Measurements from ENCODE around the gene SPATA9.
"Not testable (repeated sequence)": the region's sequence is repeated elsewhere in the genome, so short reads cannot be mapped to it uniquely, and the experiment has no call there.

SPATA9 gene

GRCh38 chr5:95709967-95710650, 27.3 kb upstream of the SPATA9 start:
- Mint-ChIP-seq H3K4me1 (ENCODE audit: low read depth) (peaks cover 7% of the 10 kb centered on the region), H3K27me3 (no peaks in the 10 kb centered on the region), H3K36me3 (ENCODE audit: low read depth) (no peaks in the 10 kb centered on the region), H3K27ac (no peak overlapping the region), H3K9me3 (no peaks in the 10 kb centered on the region), H3K4me3 (no peak overlapping the region)
- intact Hi-C loops (cut with micrococcal nuclease), result no loop called here

- Mint-ChIP-seq H3K4me1 (ENCODE audit: low read depth) (peaks cover under 1% of the 10 kb centered on the region), H3K4me3 (no peak overlapping the region), H3K9me3 (no peaks in the 10 kb centered on the region), H3K27ac (no peak overlapping the region), H3K27me3 (no peaks in the 10 kb centered on the region), H3K36me3 (ENCODE audit: low read depth) (no peaks in the 10 kb centered on the region)
- intact Hi-C loops (cut with micrococcal nuclease), result no loop called here
Observed at GRCh38 chr5:95708876-95709275, 26.1 kb upstream of the SPATA9 start.

DNA sequence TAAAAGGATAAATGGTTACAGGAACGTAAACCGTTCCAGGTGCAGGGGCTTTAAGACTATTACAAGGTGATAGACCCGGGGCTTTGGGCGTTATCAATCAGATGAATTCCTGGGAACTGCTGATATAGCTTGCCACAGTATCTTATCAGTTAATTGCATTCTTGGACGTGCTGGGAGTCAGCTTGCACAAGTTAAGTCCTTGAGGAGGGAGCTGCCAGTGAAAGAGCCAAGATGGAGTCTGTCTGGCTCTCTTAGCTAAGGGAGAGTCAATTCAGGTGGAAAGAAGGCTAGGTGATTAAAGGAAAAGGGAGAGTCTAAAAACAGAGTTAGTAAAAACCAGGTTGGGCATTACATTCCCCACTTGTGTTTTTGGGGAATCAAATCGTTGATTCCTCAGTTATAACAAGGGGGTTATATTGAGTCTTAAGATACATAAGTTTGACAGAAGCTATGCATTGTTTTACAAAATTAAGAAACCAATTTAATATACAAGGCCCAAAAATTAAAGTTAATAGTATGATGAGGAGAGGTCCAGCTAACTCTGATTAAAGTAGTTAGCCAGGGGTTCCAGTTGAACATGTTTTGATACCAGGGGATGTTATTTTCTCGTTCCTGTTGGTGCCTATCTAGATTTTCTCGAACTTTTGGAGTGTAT, 24.9 kb upstream of the SPATA9 start:
- H3K27ac Mint-ChIP-seq; H3K36me3 Mint-ChIP-seq (ENCODE audit: low read depth); H3K27me3 Mint-ChIP-seq; H3K4me3 Mint-ChIP-seq; H3K4me1 Mint-ChIP-seq (ENCODE audit: low read depth); intact Hi-C loops (cut with micrococcal nuclease); H3K9me3 Mint-ChIP-seq: not testable (repeated sequence)

DNA sequence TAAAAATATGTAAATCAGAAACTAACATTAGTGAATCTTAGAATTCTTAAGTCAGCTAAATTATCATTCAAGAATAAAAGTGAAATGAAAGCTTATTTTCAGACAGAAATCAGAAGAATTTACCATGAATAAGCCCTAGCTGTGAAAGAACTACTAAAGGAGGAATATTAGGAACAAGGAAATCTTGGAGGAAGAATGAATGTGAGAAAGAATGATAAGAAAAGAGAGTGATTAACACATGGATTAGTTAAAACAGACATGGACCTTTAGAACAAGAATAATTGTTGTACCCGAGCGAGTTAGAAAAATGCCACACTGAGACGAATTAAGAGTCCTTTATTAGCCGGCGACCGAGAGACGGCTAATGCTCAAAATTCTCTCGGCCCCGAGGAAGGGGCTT, 24.3 kb upstream of the SPATA9 start:
- Mint-ChIP-seq H3K27me3 (no peaks in the 10 kb centered on the region), H3K27ac (no peak overlapping the region), H3K36me3 (ENCODE audit: low read depth) (no peaks in the 10 kb centered on the region), H3K4me3 (no peak overlapping the region), H3K4me1 (ENCODE audit: low read depth) (no peaks in the 10 kb centered on the region), H3K9me3 (no peaks in the 10 kb centered on the region)
- intact Hi-C loops (cut with micrococcal nuclease), result no loop called here

DNA sequence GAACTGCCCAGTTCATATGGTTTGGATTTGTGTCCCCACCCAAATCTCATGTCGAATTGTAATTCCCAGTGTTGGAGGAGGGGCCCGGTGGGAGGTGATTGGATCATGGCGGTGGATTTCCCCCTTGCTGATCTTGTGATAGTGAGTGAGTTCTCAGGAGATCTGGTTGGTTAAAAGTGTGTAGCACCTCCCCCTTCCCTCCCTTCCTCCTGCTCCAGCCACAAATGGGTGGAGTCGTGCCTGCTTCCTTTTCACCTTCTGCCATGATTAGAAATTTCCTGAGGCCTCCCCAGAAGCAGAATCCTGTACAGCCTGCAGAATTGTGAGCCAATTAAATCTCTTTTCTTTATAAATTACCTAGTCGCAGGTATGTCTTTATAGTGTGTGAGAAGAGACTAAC, 23.4 kb upstream of the SPATA9 start:
- H3K9me3 Mint-ChIP-seq; H3K27ac Mint-ChIP-seq; H3K4me1 Mint-ChIP-seq (ENCODE audit: low read depth); intact Hi-C loops (cut with micrococcal nuclease); H3K27me3 Mint-ChIP-seq; H3K36me3 Mint-ChIP-seq (ENCODE audit: low read depth); H3K4me3 Mint-ChIP-seq: not testable (repeated sequence)

GRCh38 chr5:95704150-95704549, 21.4 kb upstream of the SPATA9 start:
- H3K36me3 Mint-ChIP-seq (ENCODE audit: low read depth), result no peaks in the 10 kb centered on the region
- H3K9me3 Mint-ChIP-seq, result no peaks in the 10 kb centered on the region
- no peak overlapping the region for H3K4me3 Mint-ChIP-seq
- intact Hi-C loops (cut with micrococcal nuclease), result no loop called here
- H3K27ac Mint-ChIP-seq, result no peak overlapping the region
- no peaks in the 10 kb centered on the region for H3K4me1 Mint-ChIP-seq (ENCODE audit: low read depth)
- no peaks in the 10 kb centered on the region for H3K27me3 Mint-ChIP-seq

GRCh38 chr5:95701074-95701473, 18.3 kb upstream of the SPATA9 start:
- intact Hi-C loops (cut with micrococcal nuclease), result no loop called here
- Mint-ChIP-seq H3K27me3 (no peaks in the 10 kb centered on the region), H3K4me1 (ENCODE audit: low read depth) (no peaks in the 10 kb centered on the region), H3K27ac (no peak overlapping the region), H3K9me3 (no peaks in the 10 kb centered on the region), H3K4me3 (no peak overlapping the region), H3K36me3 (ENCODE audit: low read depth) (no peaks in the 10 kb centered on the region)

DNA sequence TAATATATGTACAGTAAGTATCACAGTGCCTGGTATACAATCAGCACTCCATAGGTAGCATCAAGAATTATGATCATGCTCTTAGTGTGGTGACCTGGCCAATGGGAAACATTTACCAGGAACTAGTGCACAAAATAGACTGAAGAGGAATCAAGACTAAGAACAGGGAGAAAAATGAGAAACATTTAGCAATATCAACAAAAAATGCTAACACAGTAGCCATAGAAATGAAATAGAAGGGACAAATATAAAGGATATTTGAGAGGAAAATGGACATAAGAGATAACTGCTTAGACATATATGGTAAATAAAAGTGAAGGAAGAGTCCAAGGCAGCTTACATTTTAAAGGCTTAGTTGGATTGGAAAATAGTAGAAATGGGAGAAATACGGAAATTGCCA, 16.5 kb upstream of the SPATA9 start:
- no peaks in the 10 kb centered on the region for H3K36me3 Mint-ChIP-seq (ENCODE audit: low read depth)

DNA sequence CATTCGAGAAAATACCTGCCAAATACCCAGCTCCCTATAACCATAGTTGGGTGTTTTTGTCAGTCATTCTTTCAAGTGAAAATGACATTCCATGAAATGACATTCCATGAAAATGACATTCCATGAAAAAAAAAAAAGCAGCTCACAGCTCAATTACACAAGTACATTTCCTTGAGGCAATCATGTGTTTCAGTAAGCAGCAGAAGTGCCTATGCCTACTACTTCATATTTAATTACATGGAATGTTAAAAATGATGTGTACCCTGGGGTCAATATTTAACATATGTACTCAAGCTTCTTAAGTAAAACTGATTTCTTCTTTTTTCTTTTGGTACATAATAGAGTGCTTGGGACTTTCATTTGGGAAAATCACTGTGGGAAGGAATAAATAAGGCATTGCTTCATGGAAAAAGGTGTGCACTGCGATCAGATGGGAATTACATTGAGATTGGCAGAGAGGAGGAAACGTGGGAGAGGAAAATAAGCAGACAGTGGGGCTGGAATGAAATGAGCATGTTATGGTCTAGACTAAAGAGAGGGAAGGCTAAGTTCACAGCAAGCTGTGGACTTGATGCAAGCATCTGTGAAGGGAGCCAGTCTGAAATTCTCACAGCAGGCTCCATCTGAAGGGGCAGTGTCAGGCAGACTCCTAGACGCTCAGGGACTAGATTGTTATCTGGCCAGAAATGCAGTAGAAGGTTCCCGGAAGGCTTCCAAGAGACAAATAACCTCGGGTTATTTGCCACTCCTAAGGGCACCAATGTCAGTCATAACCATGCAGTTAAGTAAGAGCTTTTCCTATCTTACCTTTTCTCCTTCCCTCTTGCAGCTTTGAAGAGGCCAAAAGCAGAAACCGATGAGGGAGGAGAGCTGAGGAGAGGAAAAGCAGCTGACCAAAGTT, 15.2 kb upstream of the SPATA9 start:
- H3K27ac Mint-ChIP-seq, result no peak overlapping the region
- no peak overlapping the region for H3K4me3 Mint-ChIP-seq
- H3K27me3 Mint-ChIP-seq, result no peaks in the 10 kb centered on the region
- intact Hi-C loops (cut with micrococcal nuclease), result no loop called here
- no peaks in the 10 kb centered on the region for H3K36me3 Mint-ChIP-seq (ENCODE audit: low read depth)
- no peaks in the 10 kb centered on the region for H3K9me3 Mint-ChIP-seq
- H3K4me1 Mint-ChIP-seq (ENCODE audit: low read depth), result no peaks in the 10 kb centered on the region

More for the DNA sequence above, 16.5 kb upstream of the SPATA9 start:
- Mint-ChIP-seq H3K27ac (no peak overlapping the region), H3K27me3 (no peaks in the 10 kb centered on the region), H3K4me3 (no peak overlapping the region), H3K9me3 (no peaks in the 10 kb centered on the region), H3K4me1 (ENCODE audit: low read depth) (no peaks in the 10 kb centered on the region)
- intact Hi-C loops (cut with micrococcal nuclease), result no loop called here

DNA sequence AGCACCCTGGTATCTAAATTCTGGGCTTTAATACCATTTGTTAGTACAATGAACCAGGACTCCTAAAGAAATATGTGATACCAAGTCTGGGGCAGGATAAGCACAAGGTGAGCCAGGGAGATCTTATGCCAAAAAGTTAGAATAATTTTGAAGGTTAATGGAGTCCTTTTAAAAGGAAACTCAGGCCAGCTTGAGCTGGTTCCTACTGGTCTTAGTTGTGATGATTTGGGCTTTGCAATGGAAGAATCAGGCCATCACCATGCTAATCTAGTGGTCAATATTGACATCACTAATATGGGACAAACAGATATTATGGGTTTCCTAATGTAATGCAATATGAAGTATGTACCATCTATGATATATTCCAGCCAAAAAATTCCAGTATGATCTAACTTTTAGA, 7.5 kb upstream of the SPATA9 start:
- Mint-ChIP-seq H3K9me3 (peaks cover 5% of the 10 kb centered on the region), H3K4me3 (no peak overlapping the region), H3K36me3 (ENCODE audit: low read depth) (no peaks in the 10 kb centered on the region), H3K4me1 (ENCODE audit: low read depth) (no peaks in the 10 kb centered on the region), H3K27ac (no peak overlapping the region), H3K27me3 (no peaks in the 10 kb centered on the region)
- intact Hi-C loops (cut with micrococcal nuclease), result no loop called here

DNA sequence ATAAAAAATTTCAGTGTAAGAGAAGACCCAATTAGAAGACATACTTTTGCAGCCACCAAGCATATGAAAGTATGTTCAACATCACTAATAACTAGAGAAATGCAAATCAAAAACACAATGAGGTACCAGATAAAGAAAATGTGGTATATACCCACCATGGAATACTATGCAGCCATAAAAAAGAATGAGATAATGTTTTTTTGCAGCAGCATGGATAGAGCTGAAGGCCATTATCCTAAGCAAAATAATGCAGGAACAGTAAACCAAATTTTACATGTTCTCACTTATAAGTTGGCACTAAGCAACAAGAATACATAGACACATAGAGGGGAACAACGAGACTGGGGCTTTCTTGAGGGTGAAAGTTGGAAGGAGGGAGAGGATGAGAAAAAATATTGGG, 6.9 kb upstream of the SPATA9 start:
- Mint-ChIP-seq H3K9me3 (peaks cover 5% of the 10 kb centered on the region), H3K4me1 (ENCODE audit: low read depth) (no peaks in the 10 kb centered on the region), H3K27ac (no peak overlapping the region), H3K36me3 (ENCODE audit: low read depth) (no peaks in the 10 kb centered on the region), H3K4me3 (no peak overlapping the region), H3K27me3 (no peaks in the 10 kb centered on the region)
- intact Hi-C loops (cut with micrococcal nuclease), result no loop called here

- Mint-ChIP-seq H3K27me3 (no peaks in the 10 kb centered on the region), H3K9me3 (peaks cover 5% of the 10 kb centered on the region), H3K27ac (no peak overlapping the region), H3K4me1 (ENCODE audit: low read depth) (no peaks in the 10 kb centered on the region), H3K36me3 (ENCODE audit: low read depth) (no peaks in the 10 kb centered on the region), H3K4me3 (no peak overlapping the region)
- intact Hi-C loops (cut with micrococcal nuclease), result no loop called here
Observed at GRCh38 chr5:95686651-95687050, 3.9 kb upstream of the SPATA9 start.

DNA sequence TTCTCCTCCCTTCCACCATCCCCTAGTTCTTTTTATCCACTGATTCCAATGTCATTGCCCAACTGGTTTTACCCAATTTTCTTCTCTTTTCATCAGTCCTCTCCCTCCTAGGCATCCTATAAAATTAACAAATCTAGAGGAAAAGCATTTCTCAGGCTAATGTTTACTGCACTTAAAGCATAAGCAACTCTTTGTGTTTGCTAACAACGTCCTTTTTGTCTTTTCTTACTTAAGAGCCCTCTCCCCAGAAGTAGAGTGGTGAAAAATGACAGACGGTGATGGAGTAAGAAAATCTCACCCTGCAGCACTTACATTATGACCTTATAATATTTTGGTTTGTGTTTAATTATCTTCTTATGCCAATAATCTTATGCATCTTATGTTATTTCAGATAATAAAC, 1.6 kb upstream of the SPATA9 start:
- Mint-ChIP-seq H3K36me3 (ENCODE audit: low read depth) (no peaks in the 10 kb centered on the region), H3K4me3 (no peak overlapping the region), H3K27me3 (no peaks in the 10 kb centered on the region), H3K9me3 (no peaks in the 10 kb centered on the region), H3K27ac (no peak overlapping the region), H3K4me1 (ENCODE audit: low read depth) (no peaks in the 10 kb centered on the region)
- intact Hi-C loops (cut with micrococcal nuclease), result no loop called here

DNA sequence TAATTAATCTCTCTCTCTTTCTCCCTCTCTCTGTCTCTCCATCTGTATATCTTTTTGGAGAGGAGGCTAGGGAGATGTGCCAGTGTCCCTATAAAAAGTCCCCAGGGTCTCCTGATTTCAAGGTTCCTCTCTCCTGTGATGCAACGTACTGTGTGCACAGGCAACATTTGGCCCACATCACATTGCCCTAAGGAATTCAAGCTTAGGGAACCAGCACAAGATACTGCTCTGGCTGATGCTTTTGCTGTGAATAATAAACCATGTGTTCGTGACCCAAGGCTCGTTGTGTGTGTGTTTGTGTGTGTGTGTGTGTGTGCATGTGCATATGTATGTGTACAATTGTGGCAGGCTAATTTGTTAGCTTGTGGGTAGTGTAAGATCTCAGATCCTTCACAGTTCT, 9.7 kb downstream of the SPATA9 start:
- no peaks in the 10 kb centered on the region for H3K9me3 Mint-ChIP-seq
- H3K4me3 Mint-ChIP-seq, result no peak overlapping the region
- H3K36me3 Mint-ChIP-seq (ENCODE audit: low read depth), result no peaks in the 10 kb centered on the region
- intact Hi-C loops (cut with micrococcal nuclease), result no loop called here
- H3K27me3 Mint-ChIP-seq, result no peaks in the 10 kb centered on the region
- no peak overlapping the region for H3K27ac Mint-ChIP-seq
- peaks cover 5% of the 10 kb centered on the region for H3K4me1 Mint-ChIP-seq (ENCODE audit: low read depth)

Measured in dendritic cell treated with granulocyte-macrophage colony-stimulating factor and Interleukin-4, amounts not matched to agents 40 ng/mL and 50 ng/mL, for 4 days (primary cell).